ENCODE data around the gene RPN1.

GRCh38 chr3:128655531-128655930, 4.9 kb upstream of the RPN1 start:
- TF ChIP-seq CTCF (IDR thresholded peaks at IDR 0.05): no peak
- TF ChIP-seq POLR2A (IDR thresholded peaks at IDR 0.05): no peak
- TF ChIP-seq EP300 (IDR thresholded peaks at IDR 0.05): no peak

Measured in sigmoid colon (tissue), 4 donors.